BLaER1 treated with 17β-estradiol and CSF1 and Interleukin-3, amounts not matched to agents 10 nM and 100 nM (cell line): Measurements from ENCODE around the gene OR2W3.

Experiments
- H3K27ac ChIP-seq, 11 experiments: shearing (Covaris generic); formaldehyde crosslinking; 2 replicates each; pipeline ENCODE4 v1.8.1; 2022
- H3K27me3 ChIP-seq, 11 experiments: shearing (Covaris generic); formaldehyde crosslinking; 2 replicates each; pipeline ENCODE4 v1.8.1; 2022
- H3K36me3 ChIP-seq, 11 experiments: shearing (Covaris generic); formaldehyde crosslinking; 2 replicates each; pipeline ENCODE4 v1.8.1; 2022
- H3K4me1 ChIP-seq, 10 experiments: shearing (Covaris generic); formaldehyde crosslinking; 2 replicates each; pipeline ENCODE4 v1.8.1; 2022
- H3K4me2 ChIP-seq, 11 experiments: shearing (Covaris generic); formaldehyde crosslinking; 2 replicates each; pipeline ENCODE4 v1.8.1; 2022
- H3K4me3 ChIP-seq, 10 experiments: shearing (Covaris generic); formaldehyde crosslinking; 2 replicates each; pipeline ENCODE4 v1.8.1; 2022
- H3K9ac ChIP-seq, 11 experiments: shearing (Covaris generic); formaldehyde crosslinking; 2 replicates each; pipeline ENCODE4 v1.8.1; 2022
- H3K9me3 ChIP-seq, 11 experiments: shearing (Covaris generic); formaldehyde crosslinking; replicated peaks in 1 of 11; 2 replicates each; pipeline ENCODE4 v1.8.1; 2022
- H4K20me1 ChIP-seq, 11 experiments: shearing (Covaris generic); formaldehyde crosslinking; 2 replicates each; pipeline ENCODE4 v1.8.1; 2022
- Cebpa-rat ChIP-seq, 11 experiments: shearing (Covaris generic); IDR thresholded peaks; 2 replicates each; pipeline ENCODE4 v1.8.1; 2022

The OR2W3 gene

GRCh38 chr1:247906504-247907047 is 11.2 kb downstream of the OR2W3 start:
- H3K9ac ChIP-seq: peak overlapping the region in 10 of 11 experiments; percentile 24 to 74 (median 55); a peak in 16 of 22 replicates
- peaks cover 0 to 5% (median 0%) of the 10 kb centered on the region in 11 experiments; a peak in 1 of 22 replicates for H3K36me3 ChIP-seq
- H3K4me2 ChIP-seq: peak overlapping the region; percentile 48 to 85 (median 68)
- no peaks in the 10 kb centered on the region for H4K20me1 ChIP-seq
- no peaks in the 10 kb centered on the region for H3K27me3 ChIP-seq
- peak overlapping the region; percentile 40 to 76 (median 59); a peak in 21 of 22 replicates for H3K27ac ChIP-seq
- TF ChIP-seq Cebpa-rat (IDR thresholded peaks at IDR 0.05): no peak
- H3K9me3 ChIP-seq: peaks cover 11 to 40% (median 29%) of the 10 kb centered on the region in 11 experiments; a peak in 21 of 22 replicates
- peak overlapping the region; percentile 25 to 51 (median 43) for H3K4me3 ChIP-seq
- peaks cover 11 to 29% (median 18%) of the 10 kb centered on the region in 10 experiments for H3K4me1 ChIP-seq

DNA sequence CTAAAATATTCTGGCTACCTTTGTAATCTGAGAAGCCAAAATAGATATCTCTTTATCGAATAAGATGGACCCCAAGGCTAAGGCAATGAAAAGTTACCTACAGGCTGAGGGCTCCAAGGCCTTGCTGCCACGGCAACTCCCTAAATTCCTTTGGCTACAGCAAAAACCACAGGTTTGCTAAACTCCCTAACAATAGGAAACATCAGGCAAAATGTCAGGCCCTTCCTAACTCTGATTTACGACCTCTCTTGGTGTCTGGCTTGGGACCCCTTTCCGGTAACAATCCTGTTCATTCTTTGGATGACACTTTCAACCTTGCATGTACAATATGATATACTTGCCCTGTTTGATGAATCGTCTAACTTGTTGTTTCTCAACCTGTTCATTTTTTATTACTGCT is 13.4 kb downstream of the OR2W3 start:
- no peak overlapping the region for H3K4me3 ChIP-seq
- no peak overlapping the region for H3K27ac ChIP-seq
- no peaks in the 10 kb centered on the region for H3K27me3 ChIP-seq
- peaks cover 0 to 5% (median 0%) of the 10 kb centered on the region in 11 experiments; a peak in 1 of 22 replicates for H3K36me3 ChIP-seq
- peak overlapping the region in 3 of 11 experiments; percentile 59 to 63 (median 60); a peak in 5 of 22 replicates for H3K4me2 ChIP-seq
- peaks cover 11 to 29% (median 18%) of the 10 kb centered on the region in 10 experiments for H3K4me1 ChIP-seq
- no peak for TF ChIP-seq Cebpa-rat (IDR thresholded peaks at IDR 0.05)
- no peak overlapping the region for H3K9ac ChIP-seq
- H3K9me3 ChIP-seq: peaks cover 11 to 41% (median 35%) of the 10 kb centered on the region in 11 experiments; a peak in 21 of 22 replicates
- no peaks in the 10 kb centered on the region for H4K20me1 ChIP-seq

DNA sequence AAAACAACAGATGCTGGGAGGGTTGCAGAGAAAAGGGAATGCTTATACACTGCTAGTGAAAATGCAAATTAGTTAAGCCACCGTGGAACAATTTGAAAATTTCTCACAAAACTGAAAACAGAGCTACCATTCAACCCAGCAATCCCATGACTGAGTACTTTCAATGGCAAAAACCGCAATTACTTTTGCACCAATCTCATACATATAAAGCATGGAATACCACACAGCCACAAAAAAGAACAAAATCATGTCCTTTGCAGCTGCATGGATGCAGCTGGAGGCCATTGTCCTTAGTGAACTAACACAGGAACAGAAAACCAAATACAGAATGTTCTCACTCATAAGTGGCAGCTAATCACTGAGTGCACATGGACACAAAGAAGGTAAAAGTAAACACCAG is 18.4 kb downstream of the OR2W3 start:
- Histone ChIP-seq H3K4me3 (no peak overlapping the region), H4K20me1 (no peaks in the 10 kb centered on the region), H3K36me3 (no peaks in the 10 kb centered on the region), H3K4me2 (no peak overlapping the region), H3K27me3 (no peaks in the 10 kb centered on the region), H3K9me3 (peaks cover 0 to 22% (median 17%) of the 10 kb centered on the region in 11 experiments; a peak in 14 of 22 replicates), H3K9ac (no peak overlapping the region), H3K4me1 (peaks cover 0 to 1% (median 0%) of the 10 kb centered on the region in 10 experiments; a peak in 5 of 20 replicates), H3K27ac (no peak overlapping the region)
- no peak for TF ChIP-seq Cebpa-rat (IDR thresholded peaks at IDR 0.05)

DNA sequence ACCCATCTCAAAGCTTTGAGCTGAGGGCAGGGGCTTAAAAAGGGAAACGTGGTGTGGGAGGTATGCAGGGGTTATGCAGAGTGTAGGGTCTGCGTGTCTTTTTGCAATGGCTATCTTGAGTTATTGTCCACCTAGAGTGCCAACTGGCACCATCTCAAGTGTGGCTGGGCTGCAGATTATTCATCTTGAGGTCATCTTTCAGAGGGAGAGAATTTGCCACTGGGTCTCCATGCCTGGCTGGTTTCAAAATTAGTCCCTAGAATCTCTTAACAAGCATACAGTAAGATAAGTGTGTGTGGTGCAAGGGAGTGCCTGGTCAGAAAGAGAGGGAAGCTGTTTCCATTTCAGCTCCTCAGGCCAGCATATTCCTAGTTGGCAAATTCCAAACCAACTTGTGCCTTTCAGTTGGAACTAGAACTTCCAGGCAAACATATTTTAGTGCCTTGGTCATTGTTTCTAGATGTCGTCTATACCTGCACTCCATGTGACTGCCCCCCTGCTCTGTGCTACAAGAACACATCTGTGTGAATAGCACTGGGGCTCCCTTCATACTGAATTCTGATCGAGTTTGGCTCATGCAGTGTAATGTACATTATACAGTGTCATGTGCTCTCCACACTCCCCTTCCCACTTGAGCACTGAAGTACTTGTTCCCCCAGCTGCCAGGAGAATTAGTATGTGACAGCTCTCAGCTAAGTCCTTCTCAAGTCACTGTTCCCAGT is 19.7 kb downstream of the OR2W3 start:
- H3K36me3 ChIP-seq: no peaks in the 10 kb centered on the region
- H3K4me3 ChIP-seq: no peak overlapping the region
- H4K20me1 ChIP-seq: no peaks in the 10 kb centered on the region
- H3K9ac ChIP-seq: no peak overlapping the region
- H3K9me3 ChIP-seq: peaks cover 0 to 18% (median 14%) of the 10 kb centered on the region in 11 experiments; a peak in 12 of 22 replicates
- H3K4me2 ChIP-seq: no peak overlapping the region
- no peak for TF ChIP-seq Cebpa-rat (IDR thresholded peaks at IDR 0.05)
- H3K4me1 ChIP-seq: no peaks in the 10 kb centered on the region
- H3K27me3 ChIP-seq: no peaks in the 10 kb centered on the region
- no peak overlapping the region for H3K27ac ChIP-seq

- no peak within 1 kb of the TSS for H3K9ac ChIP-seq
- H3K4me2 ChIP-seq: no peak within 1 kb of the TSS
- H3K4me1 ChIP-seq: peaks cover 0 to 28% (median 0%) of the 10 kb centered on the region in 10 experiments; a peak in 5 of 20 replicates
- no peaks in the 10 kb centered on the region for H3K9me3 ChIP-seq
- H3K27me3 ChIP-seq: no peaks in the 10 kb centered on the region
- TF ChIP-seq Cebpa-rat (IDR thresholded peaks at IDR 0.05): no peak
- no peak within 1 kb of the TSS for H3K4me3 ChIP-seq
- H4K20me1 ChIP-seq: no peaks in the 10 kb centered on the region
- no peak within 1 kb of the TSS for H3K27ac ChIP-seq
- no peaks in the 10 kb centered on the region for H3K36me3 ChIP-seq
Observed at GRCh38 chr1:247919952-247920351, 24.6 kb downstream of the OR2W3 start, which contains the start of gene OR2T8. Gene OR2T8, plus strand, starts transcription at chr1:247920252. Its CDS starts 766 bp downstream, at chr1:247921018.

GRCh38 chr1:247923941-247924340 is 28.6 kb downstream of the OR2W3 start:
- H3K36me3 ChIP-seq: no peaks in the 10 kb centered on the region
- peaks cover 0 to 42% (median 0%) of the 10 kb centered on the region in 10 experiments; a peak in 5 of 20 replicates for H3K4me1 ChIP-seq
- no peak for TF ChIP-seq Cebpa-rat (IDR thresholded peaks at IDR 0.05)
- no peaks in the 10 kb centered on the region for H3K9me3 ChIP-seq
- no peak overlapping the region for H3K4me3 ChIP-seq
- peak overlapping the region in 1 of 11 experiments; percentile 37; a peak in 2 of 22 replicates for H3K4me2 ChIP-seq
- no peaks in the 10 kb centered on the region for H4K20me1 ChIP-seq
- H3K9ac ChIP-seq: no peak overlapping the region
- H3K27me3 ChIP-seq: no peaks in the 10 kb centered on the region
- H3K27ac ChIP-seq: no peak overlapping the region

- TF ChIP-seq Cebpa-rat (IDR thresholded peaks at IDR 0.05): no peak
- no peak within 1 kb of the TSS for H3K4me3 ChIP-seq
- H3K36me3 ChIP-seq: no peaks in the 10 kb centered on the region
- no peak within 1 kb of the TSS for H3K9ac ChIP-seq
- no peaks in the 10 kb centered on the region for H3K27me3 ChIP-seq
- peak within 1 kb of the TSS in 2 of 11 experiments; percentile 65 to 76; a peak in 4 of 22 replicates for H3K4me2 ChIP-seq
- H3K27ac ChIP-seq: peak within 1 kb of the TSS in 1 of 11 experiments; percentile 47; a peak in 3 of 22 replicates
- H4K20me1 ChIP-seq: no peaks in the 10 kb centered on the region
- H3K9me3 ChIP-seq: no peaks in the 10 kb centered on the region
- peaks cover 0 to 42% (median 0%) of the 10 kb centered on the region in 10 experiments; a peak in 5 of 20 replicates for H3K4me1 ChIP-seq
Observed at GRCh38 chr1:247924868-247925267, 29.5 kb downstream of the OR2W3 start, which contains the start of gene OR2AJ1. Gene OR2AJ1, plus strand, starts transcription at chr1:247924889. Its CDS starts 8,880 bp downstream, at chr1:247933769.

- Histone ChIP-seq H3K9ac (no peak overlapping the region), H4K20me1 (no peaks in the 10 kb centered on the region), H3K27ac (no peak overlapping the region), H3K9me3 (peaks cover 14 to 21% (median 17%) of the 10 kb centered on the region in 11 experiments), H3K27me3 (no peaks in the 10 kb centered on the region), H3K4me2 (no peak overlapping the region), H3K4me1 (peaks cover 0 to under 1% (median 0%) of the 10 kb centered on the region in 10 experiments; a peak in 1 of 20 replicates), H3K36me3 (no peaks in the 10 kb centered on the region; a peak in 1 of 22 replicates), H3K4me3 (no peak overlapping the region)
- no peak for TF ChIP-seq Cebpa-rat (IDR thresholded peaks at IDR 0.05)
Observed at GRCh38 chr1:247933989-247934388, 38.6 kb downstream of the OR2W3 start.

GRCh38 chr1:247935781-247936180 is 40.4 kb downstream of the OR2W3 start:
- no peaks in the 10 kb centered on the region; a peak in 1 of 22 replicates for H3K36me3 ChIP-seq
- no peak overlapping the region for H3K4me2 ChIP-seq
- peaks cover 0 to 15% (median 0%) of the 10 kb centered on the region in 10 experiments; a peak in 5 of 20 replicates for H3K4me1 ChIP-seq
- no peak overlapping the region for H3K4me3 ChIP-seq
- no peak for TF ChIP-seq Cebpa-rat (IDR thresholded peaks at IDR 0.05)
- H4K20me1 ChIP-seq: no peaks in the 10 kb centered on the region
- H3K27ac ChIP-seq: no peak overlapping the region
- peaks cover 14 to 21% (median 17%) of the 10 kb centered on the region in 11 experiments for H3K9me3 ChIP-seq
- no peaks in the 10 kb centered on the region for H3K27me3 ChIP-seq
- H3K9ac ChIP-seq: no peak overlapping the region
